NB4 (cell line): ENCODE results near the gene CHST5.
"Not testable (repeated sequence)": the region's sequence is repeated elsewhere in the genome, so short reads cannot be mapped to it uniquely, and the experiment has no call there.

Experiments
- CTCF ChIP-seq: IDR thresholded peaks from one replicate; pipeline ENCODE4 v1.5.1; 2012; ENCODE audit warnings: low read depth, low read length
- POLR2A ChIP-seq: IDR thresholded peaks from 2 replicates; pipeline ENCODE4 v1.6.1; 2011; ENCODE audit warnings: mild to moderate bottlenecking; ENCODE audit not compliant: insufficient read length; ENCODE audit errors: extremely low read depth

DNA sequence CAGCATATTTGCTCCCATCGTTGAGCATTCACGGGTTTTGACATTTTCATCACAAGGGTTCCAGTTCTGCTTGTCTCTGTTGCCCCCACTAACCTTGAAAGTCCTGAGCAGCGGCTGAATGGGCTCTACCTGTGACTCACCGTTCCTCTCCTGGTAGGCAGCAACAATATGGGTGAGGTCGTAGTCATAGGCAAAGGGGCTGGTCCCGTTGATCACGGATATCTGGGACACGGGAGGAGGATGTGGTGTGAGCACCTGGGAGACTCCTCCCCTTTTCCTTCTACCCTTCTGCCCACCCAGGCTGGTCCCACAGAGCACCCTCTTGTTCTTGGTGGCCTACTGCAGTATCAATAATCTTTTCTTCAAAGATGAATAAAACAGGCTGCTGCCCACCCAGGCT is 6.6 kb upstream of the CHST5 start:
- not testable (repeated sequence) for TF ChIP-seq CTCF, POLR2A
